ENCODE measurements around the gene FRY.

- TF ChIP-seq ZNF423 (CRISPR knock-in tag; IDR thresholded peaks at IDR 0.05) (no peak), NR2C2 (CRISPR knock-in tag; IDR thresholded peaks at IDR 0.05) (no peak), CTCF (IDR thresholded peaks at IDR 0.05) (no peak), FOXP1 (CRISPR knock-in tag; IDR thresholded peaks at IDR 0.05; ENCODE audit: borderline replicate concordance) (no peak), MAX (CRISPR knock-in tag; IDR thresholded peaks at IDR 0.05) (no peak), ZNF512 (CRISPR knock-in tag; IDR thresholded peaks at IDR 0.05; ENCODE audit: borderline replicate concordance) (no peak), TEAD4 (CRISPR knock-in tag; IDR thresholded peaks at IDR 0.05) (no peak), JUN (CRISPR knock-in tag; IDR thresholded peaks at IDR 0.05) (no peak), GABPB1 (CRISPR knock-in tag; IDR thresholded peaks at IDR 0.05) (no peak)
These were observed 110.5 kb downstream of the FRY start for GRCh38 chr13:32142115-32142514.

Data from WTC11 (cell line).